ENCODE data around the gene RHOXF2.
"Not testable (repeated sequence)": the region's sequence is repeated elsewhere in the genome, so short reads cannot be mapped to it uniquely, and the experiment has no call there.

Gene RHOXF2

GRCh38 chrX:120159086-120159485, 673 bp downstream of the RHOXF2 start:
- not testable (repeated sequence) for H3K4me3 ChIP-seq (ENCODE audit: low read length); H3K4me1 ChIP-seq (ENCODE audit: control insufficient read depth, low read length); H3K79me2 ChIP-seq (ENCODE audit: control insufficient read depth, low read length); H3F3A ChIP-seq (ENCODE audit: control insufficient read depth, insufficient read depth); H4K20me1 ChIP-seq (ENCODE audit: control insufficient read depth, insufficient read depth, low read depth, low read length); H3K27me3 ChIP-seq (ENCODE audit: control insufficient read depth, low read length); H3K9me3 ChIP-seq (ENCODE audit: control insufficient read depth, insufficient read depth, low read length); H3K9me2 ChIP-seq (replicated peaks; ENCODE audit: control insufficient read depth, low read length); H3K36me3 ChIP-seq (ENCODE audit: control insufficient read depth, low read length); H3K4me2 ChIP-seq (ENCODE audit: low read length); H3K27ac ChIP-seq (ENCODE audit: low read depth, low read length)

GRCh38 chrX:120193254-120193653, 34.8 kb downstream of the RHOXF2 start:
- H3K4me2 ChIP-seq (ENCODE audit: low read length); H3K27me3 ChIP-seq (ENCODE audit: control insufficient read depth, low read length); H3K4me3 ChIP-seq (ENCODE audit: low read length); H3K9me3 ChIP-seq (ENCODE audit: control insufficient read depth, insufficient read depth, low read length); H4K20me1 ChIP-seq (ENCODE audit: control insufficient read depth, insufficient read depth, low read depth, low read length); H3K27ac ChIP-seq (ENCODE audit: low read depth, low read length); H3K79me2 ChIP-seq (ENCODE audit: control insufficient read depth, low read length); H3K9me2 ChIP-seq (replicated peaks; ENCODE audit: control insufficient read depth, low read length); H3K4me1 ChIP-seq (ENCODE audit: control insufficient read depth, low read length); H3K36me3 ChIP-seq (ENCODE audit: control insufficient read depth, low read length); H3F3A ChIP-seq (ENCODE audit: control insufficient read depth, insufficient read depth): not testable (repeated sequence)

DNA sequence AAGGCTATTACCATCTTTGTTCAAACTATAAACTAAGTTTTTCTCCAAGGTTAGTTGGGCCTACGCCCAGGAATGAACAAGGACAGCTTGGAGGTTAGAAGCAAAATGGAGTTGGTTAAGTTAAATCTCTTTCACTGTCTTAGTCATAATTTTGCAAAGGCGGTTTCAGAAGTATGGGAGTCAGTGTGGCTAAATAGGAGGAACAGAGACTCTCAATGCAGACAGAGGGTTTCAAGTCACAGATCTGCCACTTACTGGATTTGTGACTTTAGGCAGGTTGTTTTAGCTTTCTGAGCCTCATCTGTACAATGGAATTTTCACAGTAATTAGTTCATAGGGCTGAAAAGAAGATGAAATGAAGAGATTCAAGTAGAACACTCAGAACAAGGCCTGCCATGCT, 35.3 kb downstream of the RHOXF2 start:
- H3K36me3 ChIP-seq (ENCODE audit: control insufficient read depth, low read length); H3K27me3 ChIP-seq (ENCODE audit: control insufficient read depth, low read length): not testable (repeated sequence)

GRCh38 chrX:120195786-120196185, 37.4 kb downstream of the RHOXF2 start:
- not testable (repeated sequence) for H3F3A ChIP-seq (ENCODE audit: control insufficient read depth, insufficient read depth); H3K4me2 ChIP-seq (ENCODE audit: low read length)

More for the DNA sequence above, 35.3 kb downstream of the RHOXF2 start:
- not testable (repeated sequence) for H3K79me2 ChIP-seq (ENCODE audit: control insufficient read depth, low read length); H3K4me2 ChIP-seq (ENCODE audit: low read length); H3K9me2 ChIP-seq (replicated peaks; ENCODE audit: control insufficient read depth, low read length); H3K4me1 ChIP-seq (ENCODE audit: control insufficient read depth, low read length); H3K27ac ChIP-seq (ENCODE audit: low read depth, low read length); H3K9me3 ChIP-seq (ENCODE audit: control insufficient read depth, insufficient read depth, low read length); H3F3A ChIP-seq (ENCODE audit: control insufficient read depth, insufficient read depth); H3K4me3 ChIP-seq (ENCODE audit: low read length); H4K20me1 ChIP-seq (ENCODE audit: control insufficient read depth, insufficient read depth, low read depth, low read length)

GRCh38 chrX:120196626-120197283, 38.3 kb downstream of the RHOXF2 start:
- not testable (repeated sequence) for H3K9me2 ChIP-seq (replicated peaks; ENCODE audit: control insufficient read depth, low read length); H3K4me2 ChIP-seq (ENCODE audit: low read length); H4K20me1 ChIP-seq (ENCODE audit: control insufficient read depth, insufficient read depth, low read depth, low read length); H3K36me3 ChIP-seq (ENCODE audit: control insufficient read depth, low read length); H3K4me3 ChIP-seq (ENCODE audit: low read length); H3K27me3 ChIP-seq (ENCODE audit: control insufficient read depth, low read length); H3K27ac ChIP-seq (ENCODE audit: low read depth, low read length); H3F3A ChIP-seq (ENCODE audit: control insufficient read depth, insufficient read depth); H3K79me2 ChIP-seq (ENCODE audit: control insufficient read depth, low read length); H3K4me1 ChIP-seq (ENCODE audit: control insufficient read depth, low read length); H3K9me3 ChIP-seq (ENCODE audit: control insufficient read depth, insufficient read depth, low read length)

More at GRCh38 chrX:120195786-120196185, 37.4 kb downstream of the RHOXF2 start:
- not testable (repeated sequence) for H3K36me3 ChIP-seq (ENCODE audit: control insufficient read depth, low read length); H3K27ac ChIP-seq (ENCODE audit: low read depth, low read length); H3K27me3 ChIP-seq (ENCODE audit: control insufficient read depth, low read length); H3K4me3 ChIP-seq (ENCODE audit: low read length); H3K79me2 ChIP-seq (ENCODE audit: control insufficient read depth, low read length); H3K9me2 ChIP-seq (replicated peaks; ENCODE audit: control insufficient read depth, low read length); H3K4me1 ChIP-seq (ENCODE audit: control insufficient read depth, low read length); H3K9me3 ChIP-seq (ENCODE audit: control insufficient read depth, insufficient read depth, low read length); H4K20me1 ChIP-seq (ENCODE audit: control insufficient read depth, insufficient read depth, low read depth, low read length)

GRCh38 chrX:120200851-120201250, 42.4 kb downstream of the RHOXF2 start:
- H3F3A ChIP-seq (ENCODE audit: control insufficient read depth, insufficient read depth), result no peaks in the 10 kb centered on the region
- no peak overlapping the region for H3K4me2 ChIP-seq (ENCODE audit: low read length)
- no peaks in the 10 kb centered on the region for H3K9me3 ChIP-seq (ENCODE audit: control insufficient read depth, insufficient read depth, low read length)
- TF ChIP-seq EZH2phosphoT487 (IDR thresholded peaks at IDR 0.05; ENCODE audit: borderline replicate concordance, low read length), result no peak
- TF ChIP-seq, protein P1, sequence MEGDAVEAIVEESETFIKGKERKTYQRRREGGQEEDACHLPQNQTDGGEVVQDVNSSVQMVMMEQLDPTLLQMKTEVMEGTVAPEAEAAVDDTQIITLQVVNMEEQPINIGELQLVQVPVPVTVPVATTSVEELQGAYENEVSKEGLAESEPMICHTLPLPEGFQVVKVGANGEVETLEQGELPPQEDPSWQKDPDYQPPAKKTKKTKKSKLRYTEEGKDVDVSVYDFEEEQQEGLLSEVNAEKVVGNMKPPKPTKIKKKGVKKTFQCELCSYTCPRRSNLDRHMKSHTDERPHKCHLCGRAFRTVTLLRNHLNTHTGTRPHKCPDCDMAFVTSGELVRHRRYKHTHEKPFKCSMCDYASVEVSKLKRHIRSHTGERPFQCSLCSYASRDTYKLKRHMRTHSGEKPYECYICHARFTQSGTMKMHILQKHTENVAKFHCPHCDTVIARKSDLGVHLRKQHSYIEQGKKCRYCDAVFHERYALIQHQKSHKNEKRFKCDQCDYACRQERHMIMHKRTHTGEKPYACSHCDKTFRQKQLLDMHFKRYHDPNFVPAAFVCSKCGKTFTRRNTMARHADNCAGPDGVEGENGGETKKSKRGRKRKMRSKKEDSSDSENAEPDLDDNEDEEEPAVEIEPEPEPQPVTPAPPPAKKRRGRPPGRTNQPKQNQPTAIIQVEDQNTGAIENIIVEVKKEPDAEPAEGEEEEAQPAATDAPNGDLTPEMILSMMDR (IDR thresholded peaks at IDR 0.05; ENCODE audit: low read depth, low read length, poor library complexity, severe bottlenecking), result no peak
- H3K27me3 ChIP-seq (ENCODE audit: control insufficient read depth, low read length), result no peaks in the 10 kb centered on the region
- H3K27ac ChIP-seq (ENCODE audit: low read depth, low read length), result no peak overlapping the region
- H3K4me3 ChIP-seq (ENCODE audit: low read length), result no peak overlapping the region
- no peaks in the 10 kb centered on the region for H3K79me2 ChIP-seq (ENCODE audit: control insufficient read depth, low read length)
- H3K9me2 ChIP-seq (replicated peaks; ENCODE audit: control insufficient read depth, low read length), result no peaks in the 10 kb centered on the region
- H4K20me1 ChIP-seq (ENCODE audit: control insufficient read depth, insufficient read depth, low read depth, low read length), result no peaks in the 10 kb centered on the region
- H3K36me3 ChIP-seq (ENCODE audit: control insufficient read depth, low read length), result no peaks in the 10 kb centered on the region
- no peaks in the 10 kb centered on the region for H3K4me1 ChIP-seq (ENCODE audit: control insufficient read depth, low read length)
